ENCODE data around the gene ARMC6. TPM values are rescaled to one million over a fixed set of nuclear protein-coding genes. Genes with fewer than 3 reads are reported as not detected.

The ARMC6 gene
- total and polyA plus RNA-seq, 2 of the 13 experiments (the other 11 are each of a cell fraction or from before 2014, with no cell fraction given) = 16.2 to 36.8 TPM

DNA sequence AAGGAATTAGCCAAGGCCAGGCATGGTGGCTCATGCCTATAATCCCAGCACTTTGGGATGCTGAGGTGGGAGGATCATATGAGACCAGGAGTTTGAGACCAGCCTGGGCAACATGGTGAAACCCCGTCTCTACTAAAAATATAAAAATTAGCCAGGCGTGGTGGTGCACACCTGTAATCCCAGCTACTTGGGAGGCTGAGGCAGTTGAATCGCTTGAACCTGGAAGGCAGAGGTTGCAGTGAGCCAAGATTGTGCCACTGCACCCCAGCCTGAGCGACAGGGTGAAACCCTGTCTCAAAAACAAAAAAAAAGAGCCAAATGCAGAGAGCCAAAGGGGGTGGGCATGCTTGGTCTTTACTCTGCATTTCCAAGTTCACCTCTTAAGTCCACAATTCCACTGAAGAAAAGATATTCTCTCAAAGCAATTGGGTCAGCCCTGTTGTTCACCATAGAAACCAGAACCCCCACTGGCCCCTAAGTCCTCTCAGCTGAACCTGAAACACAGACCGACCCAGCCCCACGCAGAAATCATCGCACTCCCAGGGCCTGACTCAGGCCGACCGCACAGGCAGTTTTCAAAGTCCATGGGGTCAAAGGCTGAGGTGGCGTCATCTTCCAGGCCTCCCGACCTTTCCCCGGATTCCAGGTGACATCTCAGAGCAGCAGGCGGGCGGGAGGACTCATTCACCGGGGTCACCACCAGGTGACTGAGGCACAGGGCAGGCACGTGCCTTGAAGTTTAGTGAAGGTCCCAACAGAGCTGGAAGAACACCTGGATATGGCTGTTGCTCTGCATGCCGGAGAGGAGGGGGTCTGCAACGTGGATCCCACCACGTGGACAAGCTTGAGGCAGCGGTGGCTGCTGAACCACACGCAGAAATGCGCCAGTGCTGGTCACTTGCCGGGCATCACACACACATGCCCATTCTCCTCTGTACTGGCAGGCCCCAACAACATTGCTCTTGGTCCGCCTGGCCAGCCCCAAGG is 63.5 kb downstream of the ARMC6 start (continued):
- TF ChIP-seq BRD4 (CRISPR knock-in tag; IDR thresholded peaks at IDR 0.05) (peak; percentile 71), YY1 (IDR thresholded peaks at IDR 0.05; ENCODE audit: insufficient read depth, insufficient replicate concordance, low read depth, low read length) (peak; percentile 56), ZNF225 (CRISPR knock-in tag; IDR thresholded peaks at IDR 0.05) (no peak), ZNF430 (CRISPR knock-in tag; IDR thresholded peaks at IDR 0.05) (peak; percentile 94), HMG20A (CRISPR knock-in tag; IDR thresholded peaks at IDR 0.05; ENCODE audit: borderline replicate concordance) (peak; percentile 77; the same call in 1 of the 2 replicates), KLF11 (CRISPR knock-in tag; IDR thresholded peaks at IDR 0.05) (peak; percentile 70; the same call in 1 of the 2 replicates), ETV6 (CRISPR knock-in tag; conservative IDR thresholded peaks at IDR 0.05) (0 out of 2 replicates have a peak, but pooled peaks have one; percentile 30), SIX4 (CRISPR knock-in tag; IDR thresholded peaks at IDR 0.05) (peak; percentile 64; the same call in 1 of the 2 replicates), ZBTB20 (CRISPR knock-in tag; IDR thresholded peaks at IDR 0.05; ENCODE audit: borderline replicate concordance, low read depth) (peak; percentile 89; the same call in 1 of the 2 replicates), KMT2B (CRISPR knock-in tag; IDR thresholded peaks at IDR 0.05) (peak; percentile 67), ZNF775 (CRISPR knock-in tag; IDR thresholded peaks at IDR 0.05; ENCODE audit: borderline replicate concordance) (0 out of 2 replicates have a peak, but pooled peaks have one; percentile 11), HIVEP1 (CRISPR knock-in tag; IDR thresholded peaks at IDR 0.05) (peak; percentile 94)
- TF ChIP-seq, protein P1, sequence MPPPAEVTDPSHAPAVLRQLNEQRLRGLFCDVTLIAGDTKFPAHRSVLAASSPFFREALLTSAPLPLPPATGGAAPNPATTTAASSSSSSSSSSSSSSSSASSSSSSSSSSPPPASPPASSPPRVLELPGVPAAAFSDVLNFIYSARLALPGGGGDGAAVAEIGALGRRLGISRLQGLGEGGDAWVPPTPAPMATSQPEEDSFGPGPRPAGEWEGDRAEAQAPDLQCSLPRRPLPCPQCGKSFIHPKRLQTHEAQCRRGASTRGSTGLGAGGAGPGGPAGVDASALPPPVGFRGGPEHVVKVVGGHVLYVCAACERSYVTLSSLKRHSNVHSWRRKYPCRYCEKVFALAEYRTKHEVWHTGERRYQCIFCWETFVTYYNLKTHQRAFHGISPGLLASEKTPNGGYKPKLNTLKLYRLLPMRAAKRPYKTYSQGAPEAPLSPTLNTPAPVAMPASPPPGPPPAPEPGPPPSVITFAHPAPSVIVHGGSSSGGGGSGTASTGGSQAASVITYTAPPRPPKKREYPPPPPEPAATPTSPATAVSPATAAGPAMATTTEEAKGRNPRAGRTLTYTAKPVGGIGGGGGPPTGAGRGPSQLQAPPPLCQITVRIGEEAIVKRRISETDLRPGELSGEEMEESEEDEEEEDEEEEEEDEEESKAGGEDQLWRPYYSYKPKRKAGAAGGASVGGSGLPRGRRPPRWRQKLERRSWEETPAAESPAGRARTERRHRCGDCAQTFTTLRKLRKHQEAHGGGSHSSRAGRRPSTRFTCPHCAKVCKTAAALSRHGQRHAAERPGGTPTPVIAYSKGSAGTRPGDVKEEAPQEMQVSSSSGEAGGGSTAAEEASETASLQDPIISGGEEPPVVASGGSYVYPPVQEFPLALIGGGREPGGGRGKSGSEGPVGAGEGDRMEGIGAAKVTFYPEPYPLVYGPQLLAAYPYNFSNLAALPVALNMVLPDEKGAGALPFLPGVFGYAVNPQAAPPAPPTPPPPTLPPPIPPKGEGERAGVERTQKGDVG (CRISPR knock-in tag; IDR thresholded peaks at IDR 0.05; ENCODE audit: borderline replicate concordance) = peak; percentile 88; the same call in 1 of the 2 replicates
- TF ChIP-seq, protein P2, sequence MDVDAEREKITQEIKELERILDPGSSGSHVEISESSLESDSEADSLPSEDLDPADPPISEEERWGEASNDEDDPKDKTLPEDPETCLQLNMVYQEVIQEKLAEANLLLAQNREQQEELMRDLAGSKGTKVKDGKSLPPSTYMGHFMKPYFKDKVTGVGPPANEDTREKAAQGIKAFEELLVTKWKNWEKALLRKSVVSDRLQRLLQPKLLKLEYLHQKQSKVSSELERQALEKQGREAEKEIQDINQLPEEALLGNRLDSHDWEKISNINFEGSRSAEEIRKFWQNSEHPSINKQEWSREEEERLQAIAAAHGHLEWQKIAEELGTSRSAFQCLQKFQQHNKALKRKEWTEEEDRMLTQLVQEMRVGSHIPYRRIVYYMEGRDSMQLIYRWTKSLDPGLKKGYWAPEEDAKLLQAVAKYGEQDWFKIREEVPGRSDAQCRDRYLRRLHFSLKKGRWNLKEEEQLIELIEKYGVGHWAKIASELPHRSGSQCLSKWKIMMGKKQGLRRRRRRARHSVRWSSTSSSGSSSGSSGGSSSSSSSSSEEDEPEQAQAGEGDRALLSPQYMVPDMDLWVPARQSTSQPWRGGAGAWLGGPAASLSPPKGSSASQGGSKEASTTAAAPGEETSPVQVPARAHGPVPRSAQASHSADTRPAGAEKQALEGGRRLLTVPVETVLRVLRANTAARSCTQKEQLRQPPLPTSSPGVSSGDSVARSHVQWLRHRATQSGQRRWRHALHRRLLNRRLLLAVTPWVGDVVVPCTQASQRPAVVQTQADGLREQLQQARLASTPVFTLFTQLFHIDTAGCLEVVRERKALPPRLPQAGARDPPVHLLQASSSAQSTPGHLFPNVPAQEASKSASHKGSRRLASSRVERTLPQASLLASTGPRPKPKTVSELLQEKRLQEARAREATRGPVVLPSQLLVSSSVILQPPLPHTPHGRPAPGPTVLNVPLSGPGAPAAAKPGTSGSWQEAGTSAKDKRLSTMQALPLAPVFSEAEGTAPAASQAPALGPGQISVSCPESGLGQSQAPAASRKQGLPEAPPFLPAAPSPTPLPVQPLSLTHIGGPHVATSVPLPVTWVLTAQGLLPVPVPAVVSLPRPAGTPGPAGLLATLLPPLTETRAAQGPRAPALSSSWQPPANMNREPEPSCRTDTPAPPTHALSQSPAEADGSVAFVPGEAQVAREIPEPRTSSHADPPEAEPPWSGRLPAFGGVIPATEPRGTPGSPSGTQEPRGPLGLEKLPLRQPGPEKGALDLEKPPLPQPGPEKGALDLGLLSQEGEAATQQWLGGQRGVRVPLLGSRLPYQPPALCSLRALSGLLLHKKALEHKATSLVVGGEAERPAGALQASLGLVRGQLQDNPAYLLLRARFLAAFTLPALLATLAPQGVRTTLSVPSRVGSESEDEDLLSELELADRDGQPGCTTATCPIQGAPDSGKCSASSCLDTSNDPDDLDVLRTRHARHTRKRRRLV (CRISPR knock-in tag; IDR thresholded peaks at IDR 0.05) = no peak
- TF ChIP-seq, protein P3, sequence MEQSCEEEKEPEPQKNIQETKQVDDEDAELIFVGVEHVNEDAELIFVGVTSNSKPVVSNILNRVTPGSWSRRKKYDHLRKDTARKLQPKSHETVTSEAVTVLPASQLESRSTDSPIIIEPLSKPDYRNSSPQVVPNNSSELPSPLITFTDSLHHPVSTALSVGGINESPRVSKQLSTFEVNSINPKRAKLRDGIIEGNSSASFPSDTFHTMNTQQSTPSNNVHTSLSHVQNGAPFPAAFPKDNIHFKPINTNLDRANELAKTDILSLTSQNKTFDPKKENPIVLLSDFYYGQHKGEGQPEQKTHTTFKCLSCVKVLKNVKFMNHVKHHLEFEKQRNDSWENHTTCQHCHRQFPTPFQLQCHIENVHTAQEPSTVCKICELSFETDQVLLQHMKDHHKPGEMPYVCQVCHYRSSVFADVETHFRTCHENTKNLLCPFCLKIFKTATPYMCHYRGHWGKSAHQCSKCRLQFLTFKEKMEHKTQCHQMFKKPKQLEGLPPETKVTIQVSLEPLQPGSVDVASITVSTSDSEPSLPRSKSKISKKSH (CRISPR knock-in tag; IDR thresholded peaks at IDR 0.05; ENCODE audit: borderline replicate concordance) = peak; percentile 39; the same call in 1 of the 2 replicates
- TF ChIP-seq, protein P4, sequence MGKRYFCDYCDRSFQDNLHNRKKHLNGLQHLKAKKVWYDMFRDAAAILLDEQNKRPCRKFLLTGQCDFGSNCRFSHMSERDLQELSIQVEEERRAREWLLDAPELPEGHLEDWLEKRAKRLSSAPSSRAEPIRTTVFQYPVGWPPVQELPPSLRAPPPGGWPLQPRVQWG (CRISPR knock-in tag; IDR thresholded peaks at IDR 0.05; ENCODE audit: borderline replicate concordance, low read depth) = no peak

All from HepG2 (cell line).